Mononuclear cell (primary cell): ENCODE measurements around the gene MARCKS. TPM values are rescaled to one million over a fixed set of nuclear protein-coding genes. Genes with fewer than 3 reads are reported as not detected.
A peak's percentile ranks its signal among the peaks of the same experiment; 100 is the strongest.

ENCODE experiments used
- H3K27me3 ChIP-seq: 2 replicates; pipeline ENCODE4 v1.6.0; 2011; ENCODE audit warnings: low read length, control low read depth; ENCODE audit not compliant: insufficient read depth
- H3K4me1 ChIP-seq: 2 replicates; pipeline ENCODE4 v1.5.1; 2011; ENCODE audit warnings: mild to moderate bottlenecking, low read length, control low read depth; ENCODE audit not compliant: insufficient read depth
- H3K4me3 ChIP-seq: 2 replicates; pipeline ENCODE4 v1.5.1; 2011; ENCODE audit warnings: mild to moderate bottlenecking, low read length, moderate library complexity
- H3K9me3 ChIP-seq: 2 replicates; pipeline ENCODE4 v1.5.1; 2011; ENCODE audit warnings: low read depth, mild to moderate bottlenecking, control low read depth, low read length
- total RNA-seq: library from RNA; depleted of rRNA; stranded (reverse); fragments of >200 nt; gene quantifications from one replicate; pipeline ENCODE4 v1.2.3, GENCODE V29; 2012

MARCKS gene, protein sequence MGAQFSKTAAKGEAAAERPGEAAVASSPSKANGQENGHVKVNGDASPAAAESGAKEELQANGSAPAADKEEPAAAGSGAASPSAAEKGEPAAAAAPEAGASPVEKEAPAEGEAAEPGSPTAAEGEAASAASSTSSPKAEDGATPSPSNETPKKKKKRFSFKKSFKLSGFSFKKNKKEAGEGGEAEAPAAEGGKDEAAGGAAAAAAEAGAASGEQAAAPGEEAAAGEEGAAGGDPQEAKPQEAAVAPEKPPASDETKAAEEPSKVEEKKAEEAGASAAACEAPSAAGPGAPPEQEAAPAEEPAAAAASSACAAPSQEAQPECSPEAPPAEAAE
- 48.4 TPM for total RNA-seq

DNA sequence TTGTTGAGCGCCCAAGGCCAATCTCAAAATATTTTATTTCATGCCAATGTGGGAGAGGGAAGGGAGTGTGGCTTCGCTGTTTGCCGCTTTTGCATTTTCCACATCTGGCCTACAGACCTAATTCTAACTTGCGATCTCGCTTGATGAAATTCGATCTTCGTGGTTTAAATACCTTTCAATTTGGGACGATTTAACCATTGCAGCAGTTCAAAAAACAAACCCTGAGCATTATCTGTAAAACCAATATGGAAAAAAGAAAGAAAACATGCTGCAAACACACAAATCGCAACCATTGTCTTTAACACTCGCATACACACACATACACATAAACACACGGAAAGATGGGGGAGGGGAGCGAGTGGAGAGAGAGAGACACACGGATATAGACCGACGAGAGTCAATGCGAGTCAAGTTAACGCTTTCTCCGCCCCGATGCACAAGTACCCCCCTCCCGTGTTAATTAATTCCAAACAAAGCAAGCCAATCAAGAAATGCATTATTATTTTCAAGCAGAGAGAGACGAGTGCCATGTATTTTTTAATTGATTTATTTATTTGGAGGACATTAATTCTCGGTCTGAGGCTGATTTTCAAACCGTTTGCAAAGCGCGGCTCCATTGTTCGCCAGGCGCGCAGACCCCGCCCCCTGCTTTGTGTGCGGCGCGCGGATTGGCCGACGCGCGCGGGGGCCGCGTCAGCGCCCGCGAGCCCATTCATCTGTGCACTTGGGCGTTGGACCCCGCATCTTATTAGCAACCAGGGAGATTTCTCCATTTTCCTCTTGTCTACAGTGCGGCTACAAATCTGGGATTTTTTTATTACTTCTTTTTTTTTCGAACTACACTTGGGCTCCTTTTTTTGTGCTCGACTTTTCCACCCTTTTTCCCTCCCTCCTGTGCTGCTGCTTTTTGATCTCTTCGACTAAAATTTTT, at the start of gene MARCKS:
Gene MARCKS (plus strand): TSS at position 721 of the 931 bp plus-strand sequence. CDS start 401 bp downstream, outside the sequence.
- Histone ChIP-seq H3K9me3 (no peaks in the 10 kb centered on the region), H3K4me3 (peak within 1 kb of the TSS; percentile 90), H3K27me3 (peaks cover 44% of the 10 kb centered on the region), H3K4me1 (peaks cover 41% of the 10 kb centered on the region)

DNA sequence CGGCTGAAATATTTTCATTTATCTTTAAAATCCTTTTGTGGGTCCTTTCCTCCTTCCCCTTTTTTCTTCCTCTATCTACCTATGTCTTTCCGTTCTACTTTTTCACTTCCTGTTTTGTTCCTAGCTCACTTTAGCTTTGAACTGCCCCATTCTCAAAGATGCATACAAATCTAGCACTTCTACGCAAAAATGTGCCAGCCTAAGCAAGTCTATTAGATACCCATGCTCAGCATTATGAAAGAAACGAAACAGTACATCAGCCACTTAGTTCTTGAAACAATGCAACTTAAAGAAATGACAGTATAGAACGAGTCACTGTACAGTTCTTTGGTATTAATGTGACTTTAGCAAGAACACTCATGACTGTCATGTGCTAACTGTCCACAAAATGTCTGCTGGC, 47.3 kb upstream of the MARCKS start:
- H3K4me1 ChIP-seq = peaks cover 55% of the 10 kb centered on the region
- no peak overlapping the region for H3K4me3 ChIP-seq
- no peaks in the 10 kb centered on the region for H3K27me3 ChIP-seq
- no peaks in the 10 kb centered on the region for H3K9me3 ChIP-seq

DNA sequence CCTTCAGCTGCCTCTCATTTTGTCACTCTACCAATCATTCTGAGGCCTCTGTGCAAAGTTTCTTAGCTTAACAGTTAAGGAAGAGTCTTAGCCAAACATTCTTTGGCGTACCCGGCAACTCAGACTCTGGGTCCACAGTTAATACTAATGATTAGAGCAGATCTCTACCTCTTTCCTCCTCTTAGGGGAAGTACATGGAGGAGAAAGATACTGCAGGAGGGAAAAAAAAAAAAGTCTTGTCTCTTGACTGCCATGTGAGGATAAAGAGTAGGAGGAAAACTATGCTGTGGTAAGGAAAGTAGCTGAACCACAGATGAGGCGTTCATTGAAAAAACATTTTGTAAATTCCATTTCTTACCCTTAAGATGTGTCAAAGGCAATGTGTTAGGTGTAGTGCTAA, 44.0 kb upstream of the MARCKS start:
- peaks cover 29% of the 10 kb centered on the region for H3K4me1 ChIP-seq
- H3K9me3 ChIP-seq = no peaks in the 10 kb centered on the region
- no peaks in the 10 kb centered on the region for H3K27me3 ChIP-seq
- H3K4me3 ChIP-seq = no peak overlapping the region

DNA sequence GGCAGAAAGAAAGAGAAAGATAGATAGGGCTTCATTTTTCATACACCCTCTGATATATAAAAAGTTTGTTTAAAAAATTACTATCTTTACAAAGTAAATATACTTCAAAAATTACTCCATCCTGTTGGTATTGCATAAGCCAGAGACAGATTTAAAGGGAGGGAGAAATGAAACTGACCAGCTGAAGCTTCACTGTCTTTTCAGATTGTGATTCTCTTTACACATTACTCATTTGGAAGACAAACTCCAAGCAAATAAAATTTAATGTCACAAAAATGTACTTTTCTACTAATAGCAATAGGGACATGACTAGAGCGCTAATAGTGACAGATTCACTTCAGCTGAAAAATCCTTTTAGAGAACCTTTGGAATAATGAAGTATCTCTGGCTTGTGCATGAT, 38.6 kb upstream of the MARCKS start:
- no peaks in the 10 kb centered on the region for H3K27me3 ChIP-seq
- H3K4me1 ChIP-seq = peaks cover 8% of the 10 kb centered on the region
- no peak overlapping the region for H3K4me3 ChIP-seq
- no peaks in the 10 kb centered on the region for H3K9me3 ChIP-seq

DNA sequence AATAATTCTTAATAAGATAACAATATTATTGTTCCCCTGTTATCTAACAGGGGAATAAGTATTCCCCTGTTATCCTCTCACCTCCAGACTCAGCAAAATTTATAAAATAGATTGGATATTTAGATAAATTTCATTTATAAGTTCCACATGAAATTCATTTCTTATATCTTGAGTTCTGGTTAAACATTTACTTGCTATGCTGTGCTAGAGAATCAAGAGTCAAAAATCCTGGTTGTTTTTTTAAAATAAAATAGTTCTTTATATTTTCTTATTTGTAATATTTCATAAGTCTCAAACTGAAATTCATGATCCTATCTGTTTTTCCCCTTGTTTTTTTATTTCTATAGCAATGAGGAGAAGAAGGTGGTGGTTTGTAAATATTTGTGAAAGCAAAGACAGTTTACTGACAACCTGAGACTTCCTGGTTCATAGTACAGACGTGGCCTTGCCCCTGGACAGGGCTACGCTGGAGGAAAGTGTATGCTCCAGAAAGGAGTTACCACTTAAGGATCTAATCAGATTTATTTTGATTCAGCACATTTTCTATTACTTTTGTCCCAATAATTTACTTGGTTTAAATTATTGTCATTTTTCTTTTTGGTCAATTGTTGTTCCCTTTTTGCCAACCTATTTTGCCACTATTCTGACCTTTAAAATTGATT, 37.8 kb upstream of the MARCKS start:
- H3K9me3 ChIP-seq = no peaks in the 10 kb centered on the region
- H3K4me1 ChIP-seq = peaks cover 8% of the 10 kb centered on the region
- no peaks in the 10 kb centered on the region for H3K27me3 ChIP-seq
- no peak overlapping the region for H3K4me3 ChIP-seq

DNA sequence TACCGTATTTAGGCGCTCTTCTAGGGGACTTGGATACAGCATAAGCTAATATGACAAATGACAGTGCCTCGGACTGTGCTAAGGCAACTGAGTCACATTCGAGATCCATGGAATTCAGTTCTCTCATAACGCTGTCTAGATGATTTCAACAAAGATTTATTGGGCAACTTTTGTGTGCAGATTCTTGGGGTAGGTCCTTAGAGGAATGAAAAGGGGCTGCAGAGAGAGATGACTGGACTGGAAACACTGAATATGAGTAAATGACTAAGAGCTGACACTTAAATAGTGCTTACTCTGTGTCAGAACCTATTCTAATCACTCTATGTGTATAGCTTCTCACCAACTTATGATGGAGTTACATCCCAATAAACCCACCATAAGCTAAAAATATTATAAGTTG, 36.4 kb upstream of the MARCKS start:
- no peaks in the 10 kb centered on the region for H3K27me3 ChIP-seq
- H3K4me1 ChIP-seq = peaks cover 8% of the 10 kb centered on the region
- no peaks in the 10 kb centered on the region for H3K9me3 ChIP-seq
- no peak overlapping the region for H3K4me3 ChIP-seq

DNA sequence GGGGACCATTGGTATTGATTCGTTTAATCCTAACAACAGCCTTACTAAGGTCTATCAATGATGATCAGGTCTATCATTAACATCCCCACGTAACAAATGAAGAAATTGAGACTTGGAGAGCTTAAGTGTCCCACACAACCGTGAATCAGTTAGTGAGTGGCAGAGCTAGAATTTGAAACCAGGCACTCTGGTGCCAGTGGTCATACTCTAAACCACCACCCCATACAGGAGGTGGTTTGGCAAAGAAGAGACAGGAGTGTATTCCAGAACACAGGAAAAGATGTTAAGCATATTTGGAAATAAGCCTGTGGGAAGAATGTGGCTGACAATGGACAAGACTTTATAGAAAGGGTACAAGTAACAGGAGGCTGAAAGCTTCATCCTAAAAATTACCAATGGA, 35.7 kb upstream of the MARCKS start:
- Histone ChIP-seq H3K4me1 (peaks cover 8% of the 10 kb centered on the region), H3K27me3 (no peaks in the 10 kb centered on the region), H3K9me3 (no peaks in the 10 kb centered on the region), H3K4me3 (no peak overlapping the region)

DNA sequence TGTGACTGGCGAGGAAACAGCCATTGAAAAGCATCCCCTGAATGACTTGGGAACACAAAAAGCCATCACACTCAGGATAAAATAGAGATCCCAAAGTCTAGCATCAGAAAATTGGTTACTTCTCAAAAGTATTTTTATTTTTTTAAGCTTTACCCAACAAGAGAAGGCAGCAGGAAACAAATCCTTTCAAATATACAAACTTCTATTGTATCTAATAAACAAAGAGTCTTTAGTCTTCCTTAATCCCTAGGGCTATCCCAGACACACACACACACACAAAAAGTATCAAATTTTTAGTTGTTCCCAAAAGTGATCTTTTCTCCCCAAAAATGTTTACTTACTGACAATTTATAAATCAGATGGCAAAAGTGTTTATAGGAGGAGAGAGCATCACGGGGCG, 33.2 kb upstream of the MARCKS start:
- Histone ChIP-seq H3K4me1 (peaks cover 3% of the 10 kb centered on the region), H3K4me3 (no peak overlapping the region), H3K9me3 (no peaks in the 10 kb centered on the region), H3K27me3 (no peaks in the 10 kb centered on the region)

DNA sequence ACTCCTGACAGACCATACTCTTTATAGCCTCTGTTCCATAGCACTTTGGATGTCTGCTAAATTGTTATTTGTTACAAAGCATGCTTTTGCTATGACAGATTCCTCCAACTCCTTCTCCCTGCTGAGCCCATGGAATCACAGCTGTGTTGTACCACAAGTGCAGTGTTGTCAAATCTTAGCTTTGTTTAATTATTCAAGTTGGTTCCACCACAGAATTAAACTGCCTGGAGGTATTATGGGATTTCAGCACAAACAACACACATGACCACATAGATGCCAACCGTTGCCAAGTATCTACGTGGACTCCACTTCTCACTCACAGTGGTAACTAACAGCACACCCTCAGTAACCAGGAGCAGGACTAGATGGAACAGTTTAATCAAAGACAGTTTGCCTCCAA, 32.7 kb upstream of the MARCKS start:
- Histone ChIP-seq H3K4me1 (peaks cover 1% of the 10 kb centered on the region), H3K9me3 (no peaks in the 10 kb centered on the region), H3K27me3 (no peaks in the 10 kb centered on the region), H3K4me3 (no peak overlapping the region)

DNA sequence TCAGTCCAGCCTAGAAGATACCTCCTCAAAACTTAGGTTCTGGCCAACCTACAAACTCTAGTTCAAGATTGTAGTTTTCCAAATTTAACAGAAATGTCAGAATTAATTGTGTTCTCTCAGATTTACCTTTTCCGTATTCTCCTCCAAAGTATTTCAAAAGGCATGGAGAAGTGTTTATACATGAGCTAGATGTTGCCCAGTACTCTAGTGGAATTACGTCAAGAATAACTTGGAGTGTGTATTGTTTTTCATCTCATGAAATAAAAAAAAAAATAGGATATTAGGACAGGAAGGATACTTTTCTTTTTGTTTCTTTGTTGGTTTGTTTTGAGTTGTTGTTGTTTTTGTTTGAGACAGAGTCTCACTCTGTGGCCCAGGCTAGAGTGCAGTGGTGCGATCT, 32.3 kb upstream of the MARCKS start:
- H3K27me3 ChIP-seq = no peaks in the 10 kb centered on the region
- no peaks in the 10 kb centered on the region for H3K9me3 ChIP-seq
- no peaks in the 10 kb centered on the region for H3K4me1 ChIP-seq
- no peak overlapping the region for H3K4me3 ChIP-seq

DNA sequence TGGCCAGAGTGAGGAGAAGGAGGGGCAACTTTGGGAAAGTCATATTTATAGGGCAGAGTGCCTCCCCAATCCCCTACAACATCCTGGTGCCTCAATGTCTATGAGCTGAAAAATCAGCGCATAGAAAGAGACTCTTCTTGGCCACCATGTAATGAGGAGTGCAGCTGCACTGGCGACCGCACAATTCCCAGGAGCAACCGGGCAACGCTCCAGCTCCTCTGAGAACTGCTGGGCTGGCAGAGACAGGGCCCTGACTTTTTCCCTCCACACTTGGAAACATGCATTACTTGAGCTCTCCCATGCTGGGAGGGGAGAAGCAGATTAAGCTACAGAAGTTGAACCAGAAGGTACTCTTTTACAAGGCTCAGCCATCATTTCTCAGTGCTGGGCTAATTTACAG, 31.4 kb upstream of the MARCKS start:
- Histone ChIP-seq H3K4me3 (no peak overlapping the region), H3K9me3 (no peaks in the 10 kb centered on the region), H3K27me3 (no peaks in the 10 kb centered on the region), H3K4me1 (no peaks in the 10 kb centered on the region)

DNA sequence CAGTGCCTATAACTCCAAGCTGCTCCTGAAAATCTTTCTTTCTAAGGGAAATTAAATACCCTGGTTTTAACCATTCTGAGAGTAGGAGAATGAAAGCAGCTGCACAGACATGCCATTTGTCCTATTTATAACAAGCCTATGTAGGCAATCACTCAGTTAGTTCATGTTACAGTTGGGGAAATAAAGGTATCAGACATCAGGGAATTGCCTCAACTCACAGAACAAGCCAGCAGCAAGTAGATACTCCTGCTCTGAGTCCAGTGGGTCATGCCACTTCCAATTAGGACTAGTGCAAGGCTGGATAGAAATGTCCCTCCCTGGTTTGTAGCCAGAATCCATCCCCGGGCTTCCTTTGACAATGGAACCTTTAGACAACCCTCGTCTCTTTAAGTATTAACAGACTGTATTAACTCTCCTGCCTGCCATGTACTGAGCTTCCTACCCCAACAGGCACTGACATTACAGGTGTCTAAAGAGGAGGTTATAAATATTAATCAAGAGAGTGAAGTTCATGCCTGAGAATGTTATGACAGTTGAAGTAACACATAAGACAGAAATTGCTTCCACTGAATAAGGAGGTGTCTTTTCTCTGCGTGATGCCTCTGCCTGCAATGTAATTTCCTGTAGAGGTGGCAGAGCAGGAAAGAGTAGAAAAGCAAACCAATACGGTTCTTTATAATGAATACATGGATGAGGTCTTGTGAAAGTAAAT, 28.0 kb upstream of the MARCKS start:
- no peak overlapping the region for H3K4me3 ChIP-seq
- peaks cover 4% of the 10 kb centered on the region for H3K4me1 ChIP-seq
- no peaks in the 10 kb centered on the region for H3K9me3 ChIP-seq
- H3K27me3 ChIP-seq = no peaks in the 10 kb centered on the region

DNA sequence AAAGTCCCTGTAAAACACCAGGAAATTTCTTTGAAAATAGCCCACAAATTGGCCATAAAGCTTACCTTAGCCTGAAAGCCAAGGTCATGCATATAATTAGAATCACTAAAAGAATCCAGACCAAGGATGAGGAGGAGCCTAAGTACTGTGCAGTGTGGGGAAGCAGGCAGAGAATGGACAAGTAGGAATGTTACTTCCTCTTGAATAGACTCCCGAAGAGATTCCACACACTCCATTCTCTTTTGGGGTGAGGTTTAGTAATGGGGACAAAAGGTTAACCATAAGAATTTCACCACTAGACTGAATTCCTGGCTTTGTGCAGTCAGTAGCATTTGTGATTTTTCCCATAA, 27.5 kb upstream of the MARCKS start:
- peaks cover 4% of the 10 kb centered on the region for H3K4me1 ChIP-seq
- H3K9me3 ChIP-seq = no peaks in the 10 kb centered on the region
- H3K27me3 ChIP-seq = no peaks in the 10 kb centered on the region
- no peak overlapping the region for H3K4me3 ChIP-seq

DNA sequence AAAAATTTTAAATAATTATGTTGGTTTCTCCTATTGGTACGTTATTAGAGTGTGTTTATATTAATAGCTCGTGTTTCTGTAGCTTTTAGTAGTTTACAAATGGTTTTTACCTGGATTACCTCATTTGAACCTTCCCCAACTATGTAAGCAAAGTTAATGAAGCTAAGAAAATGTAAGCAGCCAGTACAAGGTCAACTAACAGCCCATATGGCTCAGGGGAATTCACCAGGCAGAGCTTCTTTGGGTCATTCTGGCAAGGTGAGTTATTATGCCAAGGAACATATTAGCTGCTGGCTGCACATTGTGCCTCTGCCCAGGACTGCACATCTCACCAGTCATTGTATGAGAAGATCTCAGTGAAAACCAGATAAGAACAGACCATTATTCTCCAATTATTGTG, 27.0 kb upstream of the MARCKS start:
- H3K4me1 ChIP-seq = peaks cover 4% of the 10 kb centered on the region
- H3K27me3 ChIP-seq = no peaks in the 10 kb centered on the region
- H3K4me3 ChIP-seq = no peak overlapping the region
- no peaks in the 10 kb centered on the region for H3K9me3 ChIP-seq

DNA sequence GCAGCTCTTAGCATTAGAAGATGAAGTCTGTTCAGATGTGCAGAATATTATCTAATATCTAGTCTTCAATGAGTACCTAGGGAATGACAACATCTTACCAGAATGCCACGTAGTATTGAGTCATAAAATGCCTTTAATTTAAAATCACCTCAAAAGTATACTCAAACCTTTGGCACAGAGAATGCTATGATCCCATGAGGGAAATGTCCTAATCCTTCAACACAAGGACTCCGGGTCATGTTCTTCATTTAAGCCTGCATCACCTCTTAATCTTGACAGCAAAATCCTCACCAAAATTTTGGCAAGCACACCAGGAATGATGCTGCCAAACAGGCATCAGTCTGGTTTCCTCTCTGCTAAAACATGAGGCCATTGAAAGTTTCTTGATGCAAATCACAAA, 23.6 kb upstream of the MARCKS start:
- Histone ChIP-seq H3K9me3 (no peaks in the 10 kb centered on the region), H3K27me3 (no peaks in the 10 kb centered on the region), H3K4me3 (no peak overlapping the region), H3K4me1 (peaks cover 4% of the 10 kb centered on the region)
